ENCODE measurements around the gene MATCAP1. TPM values are rescaled to one million over a fixed set of nuclear protein-coding genes. Genes with fewer than 3 reads are reported as not detected.
A peak's percentile ranks its signal among the peaks of the same experiment; 100 is the strongest.

Gene MATCAP1
- total and polyA plus RNA-seq, 2 of the 4 experiments (the other 2 are of a cell fraction), result 8.2 to 43.9 TPM

DNA sequence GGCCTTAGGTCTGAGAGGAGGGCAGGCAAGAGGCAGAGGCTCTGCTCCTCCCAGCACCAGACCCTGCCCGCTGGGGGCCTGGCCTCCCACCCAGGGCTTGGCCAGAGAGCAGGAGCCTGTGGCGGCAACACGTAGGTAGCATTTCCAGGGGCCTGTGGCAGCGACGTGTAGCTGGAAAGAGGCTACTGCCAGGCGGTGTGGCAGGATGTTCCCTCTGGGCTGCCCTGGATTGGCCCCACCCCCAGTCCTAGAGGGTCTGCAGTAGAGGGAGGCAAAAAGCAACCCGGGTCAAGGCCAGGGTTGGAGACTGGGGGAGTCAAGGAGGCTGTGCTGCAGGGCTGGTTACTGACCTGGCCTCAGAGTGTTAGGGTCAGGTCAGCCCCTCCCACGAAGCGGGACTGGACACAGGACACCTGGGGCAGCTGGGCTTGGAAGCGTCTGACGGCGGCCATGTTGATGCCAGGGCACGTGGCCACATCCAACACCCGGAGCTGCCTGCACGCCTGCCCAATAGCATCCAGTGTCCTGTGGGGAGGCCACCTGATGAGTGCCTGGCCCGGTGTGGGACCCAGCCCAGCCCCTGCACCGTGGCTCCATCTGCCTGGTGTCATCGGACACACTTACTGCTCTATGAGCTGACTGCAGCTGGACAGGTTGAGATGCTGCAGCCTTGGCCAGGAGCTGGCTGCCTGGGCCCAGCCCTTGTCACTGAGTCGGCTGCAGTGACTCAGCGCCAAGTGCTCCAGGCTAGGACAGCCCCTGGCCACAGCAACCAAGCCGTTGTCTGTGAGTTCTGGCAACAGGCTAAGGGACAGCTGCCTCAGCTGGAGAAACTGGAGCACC, 23.7 kb upstream of the MATCAP1 start:
- TF ChIP-seq RFX5 (IDR thresholded peaks at IDR 0.05; ENCODE audit: low read depth, low read length), result no peak
- no peak for TF ChIP-seq BHLHE40 (IDR thresholded peaks at IDR 0.05; ENCODE audit: low read depth, low read length)
- TF ChIP-seq MAFK (IDR thresholded peaks at IDR 0.05; ENCODE audit: low read depth, low read length), result no peak
- TF ChIP-seq, protein P1, sequence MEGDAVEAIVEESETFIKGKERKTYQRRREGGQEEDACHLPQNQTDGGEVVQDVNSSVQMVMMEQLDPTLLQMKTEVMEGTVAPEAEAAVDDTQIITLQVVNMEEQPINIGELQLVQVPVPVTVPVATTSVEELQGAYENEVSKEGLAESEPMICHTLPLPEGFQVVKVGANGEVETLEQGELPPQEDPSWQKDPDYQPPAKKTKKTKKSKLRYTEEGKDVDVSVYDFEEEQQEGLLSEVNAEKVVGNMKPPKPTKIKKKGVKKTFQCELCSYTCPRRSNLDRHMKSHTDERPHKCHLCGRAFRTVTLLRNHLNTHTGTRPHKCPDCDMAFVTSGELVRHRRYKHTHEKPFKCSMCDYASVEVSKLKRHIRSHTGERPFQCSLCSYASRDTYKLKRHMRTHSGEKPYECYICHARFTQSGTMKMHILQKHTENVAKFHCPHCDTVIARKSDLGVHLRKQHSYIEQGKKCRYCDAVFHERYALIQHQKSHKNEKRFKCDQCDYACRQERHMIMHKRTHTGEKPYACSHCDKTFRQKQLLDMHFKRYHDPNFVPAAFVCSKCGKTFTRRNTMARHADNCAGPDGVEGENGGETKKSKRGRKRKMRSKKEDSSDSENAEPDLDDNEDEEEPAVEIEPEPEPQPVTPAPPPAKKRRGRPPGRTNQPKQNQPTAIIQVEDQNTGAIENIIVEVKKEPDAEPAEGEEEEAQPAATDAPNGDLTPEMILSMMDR (conservative IDR thresholded peaks at IDR 0.05; ENCODE audit: low read depth, low read length), result no peak
- TF ChIP-seq NFE2L2 (IDR thresholded peaks at IDR 0.05; ENCODE audit: low read depth, low read length), result peak; percentile 42; the same call in 1 of the 2 replicates
- TF ChIP-seq POLR2A (IDR thresholded peaks at IDR 0.05; ENCODE audit: low read depth, low read length), result no peak
- no peak for TF ChIP-seq CHD1 (IDR thresholded peaks at IDR 0.05; ENCODE audit: low read depth, low read length)
- TF ChIP-seq FOS (IDR thresholded peaks at IDR 0.05; ENCODE audit: low read depth, low read length), result no peak
- no peak for TF ChIP-seq RCOR1 (IDR thresholded peaks at IDR 0.05; ENCODE audit: insufficient replicate concordance, low read length)
- DNase-seq (peak; percentile 44), ATAC-seq (ENCODE audit: low read depth) (peak; percentile 75)
- Histone ChIP-seq H3K4me1 (ENCODE audit: control insufficient read depth, insufficient read depth, low read length) (peaks cover 8% of the 10 kb centered on the region), H3K79me1 (ENCODE audit: low read depth in 1 of 2, low read length in 2 of 2) (peaks cover 0 to 9% of the 10 kb centered on the region in 2 experiments; a peak in 1 of 4 replicates), H3K56ac (ENCODE audit: extremely low read depth, insufficient read depth, low read length) (0 out of 2 replicates have a peak overlapping the region, but pooled peaks have one; percentile 6), H3K9ac (ENCODE audit: low read depth, low read length) (no peak overlapping the region), H3K27ac (ENCODE audit: insufficient read depth, low read length) (no peak overlapping the region), H3K9me1 (ENCODE audit: insufficient read depth, low read length) (peaks cover 20% of the 10 kb centered on the region), H2AFZ (replicated peaks; ENCODE audit: low read length, poor library complexity) (peak overlapping the region; percentile 82), H4K20me1 (ENCODE audit: insufficient read depth, low read length) (0 out of 2 replicates have a peak, but pooled peaks cover 6% of the 10 kb centered on the region), H2AK5ac (ENCODE audit: low read depth, low read length) (peak overlapping the region; percentile 35; the same call in 1 of the 2 replicates), H2BK120ac (ENCODE audit: low read depth, low read length) (no peak overlapping the region), H3K18ac (ENCODE audit: low read depth, low read length) (no peak overlapping the region), H3K36me3 (ENCODE audit: control insufficient read depth, insufficient read depth, low read length) (peaks cover 12% of the 10 kb centered on the region), H3K4ac (ENCODE audit: low read depth, low read length) (peak overlapping the region; percentile 54), H2BK5ac (ENCODE audit: low read depth, low read length, poor library complexity, severe bottlenecking) (peak overlapping the region; percentile 56), H3K23ac (ENCODE audit: low read depth, low read length) (no peak overlapping the region), H2BK15ac (ENCODE audit: low read depth, low read length) (no peak overlapping the region), H2AK9ac (replicated peaks; ENCODE audit: low read depth, low read length, poor library complexity) (peak overlapping the region; percentile 85), H3K9me3 (ENCODE audit: control insufficient read depth, insufficient read depth, low read length) (no peaks in the 10 kb centered on the region), H4K91ac (ENCODE audit: insufficient read depth, low read depth, low read length) (peak overlapping the region; percentile 55; the same call in 1 of the 2 replicates), H2BK20ac (ENCODE audit: low read depth, low read length) (no peak overlapping the region), H4K8ac (ENCODE audit: low read depth in 2 of 2, low read length in 2 of 2) (no peak overlapping the region; a peak in 1 of 4 replicates), H3K14ac (replicated peaks; ENCODE audit: low read depth, low read length) (peak overlapping the region; percentile 53; the same call in 1 of the 2 replicates), H4K5ac (ENCODE audit: low read depth, low read length) (no peak overlapping the region), H3K27me3 (ENCODE audit: control insufficient read depth, insufficient read depth, low read length) (no peaks in the 10 kb centered on the region), H3K4me2 (ENCODE audit: low read depth, low read length) (no peak overlapping the region), H3K4me3 (ENCODE audit: insufficient read depth, low read depth, low read length) (no peak overlapping the region)
- in situ Hi-C loops (cut with MboI; ENCODE audit: low sequenced_read_pairs) (no loop called here), dilution Hi-C loops (cut with HindIII; ENCODE audit: low sequenced_read_pairs, unreplicated experiment) (no loop called here), intact Hi-C loops (cut with micrococcal nuclease) (no loop called here)
- no TSS peak for BruUV-seq (replicated peaks)
- ChIA-PET POLR2A (ENCODE audit: unreplicated experiment) (no interaction called here), CTCF (no interaction called here)
- 64% methylated on average over 16 of the region's 21 CpGs; no CpG with 5 or more reads in 1 of the 2 experiments for WGBS, 2 experiments (ENCODE audit: extremely low coverage in 2 of 2, insufficient read length in 1 of 2)

Data from IMR-90 (cell line).